ENCODE results near the gene ISCU.
A peak's percentile ranks its signal among the peaks of the same experiment; 100 is the strongest.

ISCU gene

GRCh38 chr12:108538146-108538545 lies 24.2 kb upstream of the ISCU start:
- Histone ChIP-seq H3K9me2 (replicated peaks; ENCODE audit: insufficient read depth, low read length) (no peaks in the 10 kb centered on the region), H3K9ac (ENCODE audit: low read length) (no peak overlapping the region), H3K27ac (ENCODE audit: low read depth, low read length) (no peak overlapping the region), H3K36me3 (ENCODE audit: low read length) (peaks cover 51% of the 10 kb centered on the region), H3K4me2 (ENCODE audit: low read depth, low read length, poor library complexity, severe bottlenecking) (no peak overlapping the region), H3F3A (ENCODE audit: insufficient read depth) (peaks cover 22% of the 10 kb centered on the region), H3K4me3 (ENCODE audit: insufficient read depth, low read length, poor library complexity, severe bottlenecking) (no peak overlapping the region), H4K20me1 (ENCODE audit: low read depth, low read length) (no peaks in the 10 kb centered on the region), H3K9me3 (ENCODE audit: insufficient read depth, low read length) (no peaks in the 10 kb centered on the region), H2AFZ (ENCODE audit: low read depth, low read length, severe bottlenecking) (no peak overlapping the region), H3K27me3 (ENCODE audit: low read length) (no peaks in the 10 kb centered on the region), H3K79me2 (ENCODE audit: insufficient read depth, low read length) (peaks cover 53% of the 10 kb centered on the region)
- no peak for TF ChIP-seq EZH2phosphoT487 (conservative IDR thresholded peaks at IDR 0.05; ENCODE audit: low read length)
- no peak for TF ChIP-seq CTCF (IDR thresholded peaks at IDR 0.05; ENCODE audit: insufficient read depth, low read length, poor library complexity, severe bottlenecking)

GRCh38 chr12:108538616-108539195 lies 23.7 kb upstream of the ISCU start:
- H4K20me1 ChIP-seq (ENCODE audit: low read depth, low read length): no peaks in the 10 kb centered on the region
- peaks cover 53% of the 10 kb centered on the region for H3K79me2 ChIP-seq (ENCODE audit: insufficient read depth, low read length)
- no peak overlapping the region for H3K4me3 ChIP-seq (ENCODE audit: insufficient read depth, low read length, poor library complexity, severe bottlenecking)
- peaks cover 27% of the 10 kb centered on the region for H3F3A ChIP-seq (ENCODE audit: insufficient read depth)
- H3K4me2 ChIP-seq (ENCODE audit: low read depth, low read length, poor library complexity, severe bottlenecking): no peak overlapping the region
- H2AFZ ChIP-seq (ENCODE audit: low read depth, low read length, severe bottlenecking): no peak overlapping the region
- no peaks in the 10 kb centered on the region for H3K27me3 ChIP-seq (ENCODE audit: low read length)
- H3K9me3 ChIP-seq (ENCODE audit: insufficient read depth, low read length): no peaks in the 10 kb centered on the region
- TF ChIP-seq EZH2phosphoT487 (conservative IDR thresholded peaks at IDR 0.05; ENCODE audit: low read length) (no peak), CTCF (IDR thresholded peaks at IDR 0.05; ENCODE audit: insufficient read depth, low read length, poor library complexity, severe bottlenecking) (no peak)
- no peak overlapping the region for H3K27ac ChIP-seq (ENCODE audit: low read depth, low read length)
- H3K9ac ChIP-seq (ENCODE audit: low read length): no peak overlapping the region
- no peaks in the 10 kb centered on the region for H3K9me2 ChIP-seq (replicated peaks; ENCODE audit: insufficient read depth, low read length)
- peaks cover 46% of the 10 kb centered on the region for H3K36me3 ChIP-seq (ENCODE audit: low read length)

- peak overlapping the region; percentile 78 for H3K27ac ChIP-seq (ENCODE audit: low read depth, low read length)
These were observed 20.1 kb upstream of the ISCU start for GRCh38 chr12:108542320-108542719.

More at GRCh38 chr12:108542320-108542719, 20.1 kb upstream of the ISCU start:
- peaks cover 60% of the 10 kb centered on the region for H3K79me2 ChIP-seq (ENCODE audit: insufficient read depth, low read length)
- no peaks in the 10 kb centered on the region for H3K9me2 ChIP-seq (replicated peaks; ENCODE audit: insufficient read depth, low read length)
- peaks cover 26% of the 10 kb centered on the region for H3F3A ChIP-seq (ENCODE audit: insufficient read depth)
- no peak overlapping the region for H2AFZ ChIP-seq (ENCODE audit: low read depth, low read length, severe bottlenecking)
- H3K4me2 ChIP-seq (ENCODE audit: low read depth, low read length, poor library complexity, severe bottlenecking): peak overlapping the region; percentile 55
- TF ChIP-seq CTCF (IDR thresholded peaks at IDR 0.05; ENCODE audit: insufficient read depth, low read length, poor library complexity, severe bottlenecking) (no peak), EZH2phosphoT487 (conservative IDR thresholded peaks at IDR 0.05; ENCODE audit: low read length) (no peak)
- no peaks in the 10 kb centered on the region for H3K9me3 ChIP-seq (ENCODE audit: insufficient read depth, low read length)
- peaks cover 26% of the 10 kb centered on the region for H3K36me3 ChIP-seq (ENCODE audit: low read length)
- no peaks in the 10 kb centered on the region for H3K27me3 ChIP-seq (ENCODE audit: low read length)
- no peaks in the 10 kb centered on the region for H4K20me1 ChIP-seq (ENCODE audit: low read depth, low read length)
- peak overlapping the region; percentile 42; the same call in 1 of the 2 replicates for H3K9ac ChIP-seq (ENCODE audit: low read length)
- H3K4me3 ChIP-seq (ENCODE audit: insufficient read depth, low read length, poor library complexity, severe bottlenecking): no peak overlapping the region
